Activated CD4-positive, alpha-beta T cell treated with anti-CD3 and anti-CD28 coated beads, Interleukin-2, amount 10 ng/mL, durations not matched to agents 7 days and 5 days (primary cell): ENCODE measurements around the gene SEC23B. TPM values are rescaled to one million over a fixed set of nuclear protein-coding genes. Genes with fewer than 3 reads are reported as not detected.

Experiments
- microRNA-seq: library from miRNA; unstranded; fragments of <30 nt; microRNA quantifications from one replicate; pipeline ENCODE4 v1.2.0, GENCODE V29; 2021; ENCODE audit warnings: borderline microRNAs expressed, borderline replicate concordance
- total RNA-seq, 2 experiments: library from RNA; stranded (reverse); gene quantifications; one replicate each; pipeline ENCODE4 v1.2.3, GENCODE V29; 2021

The SEC23B gene
- total RNA-seq, 2 experiments from 2014 or later = 65.8 to 69.6 TPM

Small RNA genes lying within 50 kb of the gene (microRNA-seq; reads per million reads assigned to microRNA genes)
- gene MIR3192 = not detected

Other genes starting within 250 kb of the SEC23B start
- gene ZNF133, start 219.4 kb upstream of the SEC23B start, total RNA-seq = 1 to 10 TPM; 9.2 to 9.4 TPM
- 1 to 10 TPM; 1.6 to 1.7 TPM for gene DZANK1, start 40.9 kb upstream of the SEC23B start, total RNA-seq
- gene POLR3F, start 40.5 kb upstream of the SEC23B start, total RNA-seq = 1 to 10 TPM; 8.1 to 9.3 TPM
- 10 to 100 TPM; 11.6 to 12.9 TPM for gene RBBP9, start 10.7 kb upstream of the SEC23B start, total RNA-seq
- gene SMIM26, start 59.5 kb downstream of the SEC23B start, total RNA-seq = 10 to 100 TPM; 55.2 to 73.4 TPM
- gene DTD1, start 80.1 kb downstream of the SEC23B start, total RNA-seq = 10 to 100 TPM; 17.7 to 19.4 TPM